Trophoblast cell (in vitro differentiated cells and primary cell): Measurements from ENCODE around the gene UGT2A1.
"Not testable (repeated sequence)": the region's sequence is repeated elsewhere in the genome, so short reads cannot be mapped to it uniquely, and the experiment has no call there.

Experiments used
- DNase-seq, 2 donors: peaks; one replicate each; pipeline ENCODE4 v3.0.0-alpha.2; 2016
- H2AFZ ChIP-seq: 2 replicates; pipeline ENCODE4 v1.6.1; 2013; ENCODE audit warnings: low read length, moderate library complexity, mild to moderate bottlenecking; ENCODE audit not compliant: insufficient read depth, poor library complexity
- H2AK5ac ChIP-seq: 2 replicates; pipeline ENCODE4 v1.6.1; 2013; ENCODE audit warnings: mild to moderate bottlenecking, low read length
- H2BK120ac ChIP-seq: 2 replicates; pipeline ENCODE4 v1.6.1; 2013; ENCODE audit warnings: low read length, mild to moderate bottlenecking, moderate library complexity; ENCODE audit not compliant: insufficient read depth, poor library complexity
- H2BK12ac ChIP-seq: 2 replicates; pipeline ENCODE4 v1.6.1; 2013; ENCODE audit warnings: mild to moderate bottlenecking, low read length, moderate library complexity
- H2BK5ac ChIP-seq: 2 replicates; pipeline ENCODE4 v1.6.1; 2013; ENCODE audit warnings: low read length, low read depth, moderate library complexity, mild to moderate bottlenecking; ENCODE audit not compliant: poor library complexity
- H3K14ac ChIP-seq: 2 replicates; pipeline ENCODE4 v1.6.1; 2013; ENCODE audit warnings: mild to moderate bottlenecking, low read length
- H3K18ac ChIP-seq: 2 replicates; pipeline ENCODE4 v1.6.1; 2013; ENCODE audit warnings: mild to moderate bottlenecking, low read length
- H3K23ac ChIP-seq: 2 replicates; pipeline ENCODE4 v1.6.1; 2013; ENCODE audit warnings: low read length
- H3K27ac ChIP-seq: 2 replicates; pipeline ENCODE4 v1.5.1; 2013; ENCODE audit warnings: low read depth, mild to moderate bottlenecking, inconsistent platforms, low read length, moderate library complexity
- H3K27me3 ChIP-seq: 2 replicates; pipeline ENCODE4 v1.6.1; 2013; ENCODE audit warnings: inconsistent platforms, mild to moderate bottlenecking, low read length, moderate library complexity; ENCODE audit not compliant: insufficient read depth
- H3K36me3 ChIP-seq, 2 experiments: 1 replicate in 1 of 2; 2 replicates in 1 of 2; pipeline ENCODE4 v1.6.1; 2013; ENCODE audit warnings: low read length in 2 of 2, mild to moderate bottlenecking in 2 of 2, moderate library complexity in 1 of 2; ENCODE audit not compliant: insufficient read depth in 2 of 2, control insufficient read depth in 1 of 2
- H3K4ac ChIP-seq: 2 replicates; pipeline ENCODE4 v1.6.1; 2013; ENCODE audit warnings: low read depth, mild to moderate bottlenecking, low read length, moderate library complexity
- H3K4me1 ChIP-seq, 2 experiments: 1 replicate in 1 of 2; 2 replicates in 1 of 2; pipeline ENCODE4 v1.6.1; 2013; ENCODE audit warnings: low read length in 2 of 2, mild to moderate bottlenecking in 2 of 2, moderate library complexity in 1 of 2; ENCODE audit not compliant: insufficient read depth in 2 of 2, control insufficient read depth in 1 of 2
- H3K4me2 ChIP-seq: 2 replicates; pipeline ENCODE4 v1.6.1; 2013; ENCODE audit warnings: inconsistent platforms, mild to moderate bottlenecking, low read length, moderate library complexity
- H3K4me3 ChIP-seq: 2 replicates; pipeline ENCODE4 v1.5.1; 2013; ENCODE audit warnings: mild to moderate bottlenecking, low read depth, low read length, inconsistent platforms
- H3K79me1 ChIP-seq: one replicate; pipeline ENCODE4 v1.6.1; 2013; ENCODE audit warnings: low read length
- H3K79me2 ChIP-seq: 2 replicates; pipeline ENCODE4 v1.6.1; 2013; ENCODE audit warnings: low read length, mild to moderate bottlenecking; ENCODE audit not compliant: control insufficient read depth, insufficient read depth, poor library complexity
- H3K9ac ChIP-seq: 2 replicates; pipeline ENCODE4 v1.6.1; 2013; ENCODE audit warnings: mild to moderate bottlenecking, low read length
- H3K9me3 ChIP-seq: 2 replicates; pipeline ENCODE4 v1.6.1; 2013; ENCODE audit warnings: low read depth, mild to moderate bottlenecking, control low read depth, inconsistent platforms, low read length; ENCODE audit not compliant: insufficient read depth
- H4K12ac ChIP-seq: 2 replicates; pipeline ENCODE4 v1.6.1; 2013; ENCODE audit warnings: low read depth, mild to moderate bottlenecking, low read length, moderate library complexity
- H4K8ac ChIP-seq: 2 replicates; pipeline ENCODE4 v1.6.1; 2013; ENCODE audit warnings: low read depth, mild to moderate bottlenecking, low read length, moderate library complexity
- H4K91ac ChIP-seq: one replicate; pipeline ENCODE4 v1.6.1; 2013; ENCODE audit warnings: low read depth, mild to moderate bottlenecking, low read length, moderate library complexity
- WGBS: extraction: QIAGEN DNeasy Blood & Tissue Kit; methylation state at CpG from one replicate; pipeline ENCODE4 v1.1.7; 2013; ENCODE audit warnings: missing lambda C conversion rate; ENCODE audit not compliant: insufficient read length, insufficient coverage; ENCODE audit errors: extremely low coverage; 5-methylcytosine and 5-hydroxymethylcytosine counted together

Gene UGT2A1

GRCh38 chr4:69689599-69689998 is 36.6 kb upstream of the UGT2A1 start:
- Histone ChIP-seq H3K79me2 (no peaks in the 10 kb centered on the region), H2BK5ac (no peak overlapping the region)
- no CpG with 5 or more reads among the region's 1 CpG for WGBS

GRCh38 chr4:69684804-69685203 is 31.8 kb upstream of the UGT2A1 start:
- no peak overlapping the region for H3K9ac ChIP-seq
- no peak overlapping the region for H2BK12ac ChIP-seq
- no peak overlapping the region for H3K27ac ChIP-seq
- H3K23ac ChIP-seq, result no peak overlapping the region
- H2AK5ac ChIP-seq, result no peak overlapping the region
- no peaks in the 10 kb centered on the region for H3K4me1 ChIP-seq
- no peaks in the 10 kb centered on the region for H3K79me2 ChIP-seq
- no peak overlapping the region for H3K14ac ChIP-seq
- no peak overlapping the region for H2AFZ ChIP-seq
- H2BK120ac ChIP-seq, result no peak overlapping the region
- no CpG with 5 or more reads among the region's 4 CpGs for WGBS
- no peak overlapping the region for H3K4me3 ChIP-seq
- no peak overlapping the region for H3K4me2 ChIP-seq
- H3K4ac ChIP-seq, result no peak overlapping the region
- H3K27me3 ChIP-seq, result no peaks in the 10 kb centered on the region
- H3K36me3 ChIP-seq, result no peaks in the 10 kb centered on the region
- H4K91ac ChIP-seq, result no peak overlapping the region
- DNase-seq, result no peak
- no peak overlapping the region for H2BK5ac ChIP-seq
- H4K12ac ChIP-seq, result no peak overlapping the region
- no peak overlapping the region for H3K18ac ChIP-seq
- no peak overlapping the region for H4K8ac ChIP-seq
- no peaks in the 10 kb centered on the region for H3K79me1 ChIP-seq
- H3K9me3 ChIP-seq, result no peaks in the 10 kb centered on the region

More at GRCh38 chr4:69689599-69689998, 36.6 kb upstream of the UGT2A1 start:
- Histone ChIP-seq H3K4me1 (no peaks in the 10 kb centered on the region), H3K36me3 (no peaks in the 10 kb centered on the region), H3K14ac (no peak overlapping the region), H3K4ac (no peak overlapping the region), H2BK12ac (no peak overlapping the region), H3K4me3 (no peak overlapping the region), H3K18ac (no peak overlapping the region), H3K79me1 (no peaks in the 10 kb centered on the region), H4K8ac (no peak overlapping the region), H3K4me2 (no peak overlapping the region), H3K9ac (no peak overlapping the region), H3K23ac (no peak overlapping the region), H3K9me3 (no peaks in the 10 kb centered on the region), H3K27ac (no peak overlapping the region), H2BK120ac (no peak overlapping the region), H2AK5ac (no peak overlapping the region), H2AFZ (no peak overlapping the region), H4K91ac (no peak overlapping the region), H4K12ac (no peak overlapping the region), H3K27me3 (no peaks in the 10 kb centered on the region)
- DNase-seq, result peak in 1 of 2 donors; percentile 71

GRCh38 chr4:69668680-69669079 is 15.6 kb upstream of the UGT2A1 start:
- Histone ChIP-seq H2BK5ac (no peak overlapping the region), H4K91ac (no peak overlapping the region), H4K8ac (no peak overlapping the region), H3K4me1 (no peaks in the 10 kb centered on the region), H4K12ac (no peak overlapping the region), H2AFZ (no peak overlapping the region), H2BK120ac (no peak overlapping the region), H2BK12ac (no peak overlapping the region), H3K79me2 (no peaks in the 10 kb centered on the region), H3K27me3 (no peaks in the 10 kb centered on the region), H3K36me3 (no peaks in the 10 kb centered on the region), H3K4me2 (no peak overlapping the region), H3K4me3 (no peak overlapping the region), H3K14ac (no peak overlapping the region), H3K23ac (no peak overlapping the region), H3K9me3 (no peaks in the 10 kb centered on the region), H3K18ac (no peak overlapping the region), H3K9ac (no peak overlapping the region), H3K4ac (no peak overlapping the region), H3K27ac (no peak overlapping the region), H3K79me1 (no peaks in the 10 kb centered on the region), H2AK5ac (no peak overlapping the region)
- DNase-seq, result no peak

GRCh38 chr4:69664009-69664408 is 11.0 kb upstream of the UGT2A1 start:
- H3K4me1 ChIP-seq, H2BK5ac ChIP-seq, H3K18ac ChIP-seq, H3K14ac ChIP-seq, H3K4ac ChIP-seq, H2BK12ac ChIP-seq, H4K12ac ChIP-seq, H4K91ac ChIP-seq, H2BK120ac ChIP-seq, H2AK5ac ChIP-seq, H2AFZ ChIP-seq, H3K4me3 ChIP-seq, H3K23ac ChIP-seq, DNase-seq, H4K8ac ChIP-seq, H3K79me2 ChIP-seq, H3K4me2 ChIP-seq, H3K27ac ChIP-seq, H3K36me3 ChIP-seq, H3K27me3 ChIP-seq, H3K9me3 ChIP-seq, H3K9ac ChIP-seq, H3K79me1 ChIP-seq: not testable (repeated sequence)
- no CpG with 5 or more reads among the region's 22 CpGs for WGBS
